ENCODE measurements around the gene NHSL2. TPM values are rescaled to one million over a fixed set of nuclear protein-coding genes. Genes with fewer than 3 reads are reported as not detected.

Gene NHSL2
- total and polyA plus RNA-seq, 7 donors: 0.30 to 4.4 (median 1.9) TPM

DNA sequence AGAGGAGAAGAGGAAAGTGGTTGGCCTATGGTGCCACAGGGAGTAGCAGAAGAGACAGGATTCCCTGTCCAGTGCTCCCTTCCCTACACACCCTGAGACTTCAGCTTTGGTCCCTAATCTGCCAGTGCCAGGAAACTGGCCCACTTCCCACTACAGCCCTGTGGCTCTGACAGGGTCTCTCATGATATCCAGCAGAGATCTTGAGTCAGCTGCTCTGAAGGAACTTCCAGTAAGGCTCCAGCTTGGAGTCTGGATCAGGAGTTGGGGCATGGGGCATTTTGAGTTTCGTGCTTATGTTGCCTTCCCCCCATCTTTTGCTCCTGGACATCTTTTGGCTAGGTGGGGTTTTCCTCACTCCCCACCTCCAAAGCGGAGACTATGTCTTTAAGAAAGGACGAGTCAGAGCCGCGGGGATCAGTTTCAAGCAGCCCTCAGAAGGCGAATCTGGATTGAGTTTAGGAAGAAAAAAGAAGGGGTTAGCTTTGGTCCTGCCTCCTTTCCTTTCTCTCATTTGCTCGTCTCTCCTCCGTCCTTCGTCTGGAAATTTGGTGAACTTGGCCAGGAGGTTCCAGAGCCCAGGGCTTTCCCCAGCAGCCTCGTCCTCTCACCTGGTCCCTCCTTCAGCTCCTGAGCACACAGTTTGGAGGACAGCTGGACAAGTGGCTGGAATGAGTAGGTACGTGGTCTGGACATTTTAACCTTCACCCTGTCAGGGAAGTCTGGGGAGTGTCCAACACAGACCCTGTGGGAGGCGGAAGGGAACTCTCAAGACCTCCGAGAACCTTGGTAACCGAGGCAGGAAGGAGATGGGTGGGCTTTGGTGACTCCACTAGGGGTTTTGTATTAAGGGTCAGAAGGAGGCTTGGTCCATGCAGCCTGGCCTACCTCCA, 116.6 kb downstream of the NHSL2 start:
- DNase-seq (no peak), ATAC-seq (no peak)
- H3K27me3 ChIP-seq (ENCODE audit: insufficient read depth in 3 of 3, low read length in 2 of 3): peaks cover 0 to 39% (median 0%) of the 10 kb centered on the region in 3 donors
- no peak overlapping the region for H3K4me3 ChIP-seq
- H3K9me3 ChIP-seq: no peaks in the 10 kb centered on the region
- no peak overlapping the region for H3K27ac ChIP-seq
- TF ChIP-seq, protein P1, sequence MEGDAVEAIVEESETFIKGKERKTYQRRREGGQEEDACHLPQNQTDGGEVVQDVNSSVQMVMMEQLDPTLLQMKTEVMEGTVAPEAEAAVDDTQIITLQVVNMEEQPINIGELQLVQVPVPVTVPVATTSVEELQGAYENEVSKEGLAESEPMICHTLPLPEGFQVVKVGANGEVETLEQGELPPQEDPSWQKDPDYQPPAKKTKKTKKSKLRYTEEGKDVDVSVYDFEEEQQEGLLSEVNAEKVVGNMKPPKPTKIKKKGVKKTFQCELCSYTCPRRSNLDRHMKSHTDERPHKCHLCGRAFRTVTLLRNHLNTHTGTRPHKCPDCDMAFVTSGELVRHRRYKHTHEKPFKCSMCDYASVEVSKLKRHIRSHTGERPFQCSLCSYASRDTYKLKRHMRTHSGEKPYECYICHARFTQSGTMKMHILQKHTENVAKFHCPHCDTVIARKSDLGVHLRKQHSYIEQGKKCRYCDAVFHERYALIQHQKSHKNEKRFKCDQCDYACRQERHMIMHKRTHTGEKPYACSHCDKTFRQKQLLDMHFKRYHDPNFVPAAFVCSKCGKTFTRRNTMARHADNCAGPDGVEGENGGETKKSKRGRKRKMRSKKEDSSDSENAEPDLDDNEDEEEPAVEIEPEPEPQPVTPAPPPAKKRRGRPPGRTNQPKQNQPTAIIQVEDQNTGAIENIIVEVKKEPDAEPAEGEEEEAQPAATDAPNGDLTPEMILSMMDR (IDR thresholded peaks at IDR 0.05): no peak
- 66 to 84% (median 75%) methylated on average over 14 of the region's 14 CpGs for WGBS, 3 donors
- no peaks in the 10 kb centered on the region for H3K4me1 ChIP-seq
- intact Hi-C loops (cut with DNase I): no loop called here
- H3K36me3 ChIP-seq (ENCODE audit: insufficient read depth in 1 of 2, low read depth in 1 of 2): no peaks in the 10 kb centered on the region

DNA sequence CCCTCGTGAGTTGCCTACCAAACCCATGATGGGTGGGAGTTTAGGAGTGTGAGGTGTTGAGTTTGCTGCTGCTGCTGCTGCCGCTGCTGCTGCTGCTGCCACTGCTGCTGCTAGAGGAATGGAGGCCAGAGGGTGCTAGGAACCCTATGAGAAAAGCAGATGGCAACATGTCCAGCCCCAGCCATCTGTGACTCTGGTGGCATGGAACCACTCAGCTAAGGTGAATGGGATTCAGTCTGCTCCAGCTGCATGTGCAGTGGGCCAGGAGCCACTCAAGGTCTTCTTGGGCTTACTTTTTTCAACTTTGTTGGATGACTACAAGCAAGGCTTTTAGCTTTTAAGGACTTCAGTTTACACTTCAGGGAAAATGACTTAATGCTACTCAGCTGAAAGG, 117.3 kb downstream of the NHSL2 start:
- no peaks in the 10 kb centered on the region for H3K4me1 ChIP-seq
- peaks cover 0 to 33% (median 0%) of the 10 kb centered on the region in 3 donors for H3K27me3 ChIP-seq (ENCODE audit: insufficient read depth in 3 of 3, low read length in 2 of 3)
- intact Hi-C loops (cut with DNase I): no loop called here
- 82 to 100% (median 93%) methylated on average over 2 of the region's 2 CpGs for WGBS, 3 donors
- TF ChIP-seq, protein P1 (IDR thresholded peaks at IDR 0.05): no peak
- DNase-seq: no peak
- H3K27ac ChIP-seq: no peak overlapping the region
- no peaks in the 10 kb centered on the region for H3K9me3 ChIP-seq
- ATAC-seq: no peak
- H3K4me3 ChIP-seq: no peak overlapping the region
- H3K36me3 ChIP-seq (ENCODE audit: insufficient read depth in 1 of 2, low read depth in 1 of 2): no peaks in the 10 kb centered on the region

DNA sequence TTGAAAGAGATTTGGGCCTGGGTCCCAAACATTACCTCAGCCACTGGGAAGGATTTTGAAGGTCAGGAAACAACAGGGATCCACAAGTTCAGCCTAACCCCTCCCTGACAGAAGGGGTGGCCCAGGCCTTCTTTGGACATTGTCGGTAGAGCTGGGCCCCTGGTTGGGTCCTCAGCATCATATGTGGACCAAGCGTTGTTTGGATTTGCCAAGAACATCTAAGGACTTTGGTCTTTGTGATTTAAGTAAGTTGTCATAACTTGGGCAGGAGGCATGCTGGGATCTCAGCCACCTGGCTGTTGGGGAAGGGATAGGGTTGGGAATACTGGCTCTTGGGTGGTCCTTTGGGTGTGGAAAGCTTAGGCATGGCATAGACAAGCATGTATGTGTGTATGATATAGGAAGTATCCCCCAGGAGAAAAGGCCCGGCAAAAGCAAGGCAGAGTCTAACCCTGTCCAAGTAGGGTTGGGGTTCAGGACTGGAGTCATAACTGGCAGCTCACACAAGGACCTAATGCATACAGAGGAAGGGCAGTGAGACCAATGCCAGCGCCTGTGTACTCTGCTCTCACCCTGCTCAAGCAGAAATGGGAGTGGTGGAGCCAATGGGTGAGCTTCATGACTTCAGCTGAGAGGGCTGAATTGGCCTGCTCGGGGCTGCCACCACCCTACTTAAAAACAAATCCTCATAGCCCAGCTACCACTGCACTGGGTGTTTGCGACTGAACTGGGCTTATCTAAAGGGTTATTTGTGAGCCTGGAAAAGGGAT, 118.2 kb downstream of the NHSL2 start:
- Histone ChIP-seq H3K9me3 (no peaks in the 10 kb centered on the region), H3K36me3 (ENCODE audit: insufficient read depth in 1 of 2, low read depth in 1 of 2) (no peaks in the 10 kb centered on the region), H3K27me3 (ENCODE audit: insufficient read depth in 3 of 3, low read length in 2 of 3) (peaks cover 0 to 24% (median 0%) of the 10 kb centered on the region in 3 donors), H3K27ac (no peak overlapping the region), H3K4me1 (no peaks in the 10 kb centered on the region), H3K4me3 (no peak overlapping the region)
- TF ChIP-seq, protein P1 (IDR thresholded peaks at IDR 0.05): no peak
- ATAC-seq (no peak), DNase-seq (no peak)
- WGBS, 3 donors: 86 to 95% (median 93%) methylated on average over 6 of the region's 6 CpGs
- intact Hi-C loops (cut with DNase I): no loop called here

DNA sequence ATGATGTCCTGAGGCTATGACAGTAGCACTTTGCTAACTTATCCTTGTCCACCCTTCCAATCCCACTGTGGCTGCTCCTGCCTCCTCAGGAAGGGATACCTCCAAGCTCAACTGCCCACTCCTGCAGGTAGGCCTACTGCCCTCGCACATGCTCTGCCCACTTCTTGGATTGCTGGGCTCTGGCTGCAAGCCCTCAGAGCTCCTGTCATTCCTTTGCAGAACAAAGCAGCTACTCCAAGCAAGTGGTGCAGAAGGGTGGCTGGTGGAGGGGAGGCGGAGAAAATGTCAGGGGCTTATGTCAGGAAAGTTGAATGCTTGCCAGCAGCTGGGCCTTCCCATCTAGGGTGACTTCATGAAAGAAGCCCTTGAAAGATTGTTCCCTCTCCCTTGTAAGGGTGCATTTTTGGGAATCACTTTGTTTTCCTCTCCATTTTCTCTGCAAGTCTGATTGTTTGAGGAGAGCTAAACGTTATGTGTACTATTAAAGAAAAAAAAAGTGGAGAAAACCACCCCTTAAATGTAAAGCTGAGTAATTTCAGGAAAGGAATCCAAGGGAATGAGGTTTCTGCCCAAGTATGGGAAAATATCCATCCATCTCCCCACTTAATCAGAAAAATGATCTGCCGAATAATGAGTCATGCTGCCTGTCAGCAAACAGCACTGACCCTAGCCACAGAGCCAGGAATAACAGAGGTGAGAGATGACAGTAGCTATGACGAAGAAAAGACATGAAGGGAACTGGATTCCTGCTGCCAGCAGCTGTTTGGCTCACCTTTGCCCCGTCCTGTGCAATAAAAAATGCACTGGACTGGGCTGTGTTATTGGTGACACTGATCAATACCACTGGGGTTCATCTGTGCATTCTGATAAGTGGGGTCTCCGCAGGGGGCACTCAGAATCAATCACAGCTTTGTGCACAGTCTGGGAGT, 119.1 kb downstream of the NHSL2 start:
- H3K9me3 ChIP-seq: no peaks in the 10 kb centered on the region
- TF ChIP-seq, protein P1 (IDR thresholded peaks at IDR 0.05): no peak
- ATAC-seq: no peak
- H3K4me1 ChIP-seq: no peaks in the 10 kb centered on the region
- H3K27ac ChIP-seq: no peak overlapping the region
- no peaks in the 10 kb centered on the region for H3K36me3 ChIP-seq (ENCODE audit: insufficient read depth in 1 of 2, low read depth in 1 of 2)
- no peak for DNase-seq
- H3K27me3 ChIP-seq (ENCODE audit: insufficient read depth in 3 of 3, low read length in 2 of 3): peaks cover 0 to 25% (median 0%) of the 10 kb centered on the region in 3 donors
- H3K4me3 ChIP-seq: no peak overlapping the region
- intact Hi-C loops (cut with DNase I): no loop called here
- 48 to 69% (median 65%) methylated on average over 7 of the region's 7 CpGs for WGBS, 3 donors
